Liver (tissue), 9 donors: ENCODE measurements around the gene CLIP2. TPM values are rescaled to one million over a fixed set of nuclear protein-coding genes. Genes with fewer than 3 reads are reported as not detected.

Experiments
- DNase-seq: peaks from one replicate; pipeline ENCODE4 v3.0.0-alpha.2; 2017; ENCODE audit warnings: low spot score
- H3K27ac ChIP-seq, 2 donors: one replicate each; pipeline ENCODE4 v1.7.0; 2013; ENCODE audit warnings: inconsistent platforms in 2 of 2, low read length in 2 of 2, control low read depth in 1 of 2, low read depth in 1 of 2, mild to moderate bottlenecking in 1 of 2
- H3K27me3 ChIP-seq, 4 donors: one replicate each; pipeline versions ENCODE4 v1.6.1 to v1.7.0; 2013; ENCODE audit warnings: low read length in 3 of 4, inconsistent platforms in 1 of 4, mild to moderate bottlenecking in 1 of 4, moderate library complexity in 1 of 4; ENCODE audit not compliant: control insufficient read depth in 4 of 4, insufficient read depth in 4 of 4
- H3K36me3 ChIP-seq, 4 donors: one replicate each; pipeline versions ENCODE4 v1.6.1 to v1.7.0; 2013; ENCODE audit warnings: low read length in 3 of 4, mild to moderate bottlenecking in 3 of 4, low read depth in 1 of 4, moderate library complexity in 1 of 4; ENCODE audit not compliant: control insufficient read depth in 4 of 4, insufficient read depth in 3 of 4
- H3K4me1 ChIP-seq, 4 donors: one replicate each; pipeline versions ENCODE4 v1.6.1 to v1.7.0; 2013; ENCODE audit warnings: low read length in 3 of 4, mild to moderate bottlenecking in 3 of 4, moderate library complexity in 1 of 4; ENCODE audit not compliant: control insufficient read depth in 4 of 4, insufficient read depth in 4 of 4
- H3K4me3 ChIP-seq, 3 donors: one replicate each; pipeline versions ENCODE4 v1.6.1 to v1.7.0; 2013; ENCODE audit warnings: low read length in 3 of 3, control low read depth in 1 of 3, low read depth in 1 of 3, mild to moderate bottlenecking in 1 of 3
- H3K9ac ChIP-seq, 2 donors: one replicate each; pipeline ENCODE4 v1.7.0; 2013; ENCODE audit warnings: low read length in 2 of 2, mild to moderate bottlenecking in 2 of 2, moderate library complexity in 2 of 2, control low read depth in 1 of 2, low read depth in 1 of 2
- H3K9me3 ChIP-seq, 4 donors: one replicate each; pipeline versions ENCODE4 v1.6.1 to v1.7.0; 2013; ENCODE audit warnings: low read length in 3 of 4; ENCODE audit not compliant: control insufficient read depth in 4 of 4
- EGR1 ChIP-seq, 2 donors: IDR thresholded peaks; 2 replicates each; pipeline ENCODE4 v1.6.1; 2016 to 2018; ENCODE audit warnings: antibody characterized with exemption in 2 of 2, low read depth in 2 of 2
- FOXA1 ChIP-seq: IDR thresholded peaks from 2 replicates; pipeline ENCODE4 v1.6.1; 2016; ENCODE audit warnings: antibody characterized with exemption
- FOXA2 ChIP-seq: IDR thresholded peaks from 2 replicates; pipeline ENCODE4 v1.6.1; 2016; ENCODE audit warnings: antibody characterized with exemption
- HNF4A ChIP-seq, 2 donors: conservative IDR thresholded peaks; 2 replicates each; pipeline ENCODE4 v1.6.1; 2016; ENCODE audit warnings: antibody characterized with exemption in 2 of 2, mild to moderate bottlenecking in 2 of 2
- HNF4G ChIP-seq: IDR thresholded peaks from 2 replicates; pipeline ENCODE4 v1.6.1; 2016; ENCODE audit warnings: antibody characterized with exemption
- JUND ChIP-seq, 2 donors: IDR thresholded peaks; 2 replicates each; pipeline ENCODE4 v1.6.1; 2016; ENCODE audit warnings: antibody characterized with exemption in 2 of 2
- NR2F2 ChIP-seq: IDR thresholded peaks from 2 replicates; pipeline ENCODE4 v1.6.1; 2016; ENCODE audit warnings: antibody characterized with exemption
- RAD21 ChIP-seq, 2 donors: IDR thresholded peaks; 2 replicates each; pipeline ENCODE4 v1.6.1; 2016; ENCODE audit warnings: antibody characterized with exemption in 2 of 2, mild to moderate bottlenecking in 2 of 2
- RXRA ChIP-seq, 2 donors: IDR thresholded peaks; 2 replicates each; pipeline ENCODE4 v1.6.1; 2017 to 2018; ENCODE audit warnings: antibody characterized with exemption in 2 of 2, mild to moderate bottlenecking in 1 of 2
- TAF1 ChIP-seq: conservative IDR thresholded peaks from 2 replicates; pipeline ENCODE4 v1.6.1; 2016; ENCODE audit warnings: antibody characterized with exemption, mild to moderate bottlenecking
- YY1 ChIP-seq: IDR thresholded peaks from 2 replicates; pipeline ENCODE4 v1.6.1; 2016; ENCODE audit warnings: antibody characterized with exemption, mild to moderate bottlenecking
- WGBS: extraction: QIAGEN DNeasy Blood & Tissue Kit; methylation state at CpG from one replicate; pipeline ENCODE4 v1.1.7; 2013; 5-methylcytosine and 5-hydroxymethylcytosine counted together
- polyA plus RNA-seq, 2 donors: library from polyadenylated mRNA; stranded (reverse) in 1 of 2; unstranded in 1 of 2; fragments of 200-250 nt in 1 of 2; fragments of >200 nt in 1 of 2; fragmentation: Nextera tagmentation in 1 of 2; extraction: Ambion mirVana in 1 of 2; gene quantifications; one replicate each; pipeline versions ENCODE4 v1.2.1 to v1.2.3, GENCODE V29; 2013 to 2015
- total RNA-seq, 2 donors: library from RNA; depleted of rRNA; stranded (reverse); fragments of >200 nt; gene quantifications; one replicate each; pipeline ENCODE4 v1.2.3, GENCODE V29; 2014
- TF ChIP-seq, protein P1 (sequence below): IDR thresholded peaks from 2 replicates; pipeline ENCODE4 v1.6.1; 2016; ENCODE audit warnings: antibody characterized with exemption, mild to moderate bottlenecking
- TF ChIP-seq, protein P2 (sequence below): fragments of 150-350 bp; IDR thresholded peaks from 2 replicates; pipeline ENCODE4 v1.5.1; 2017; ENCODE audit warnings: improper control_type of control experiment, low read depth, low read length; ENCODE audit not compliant: missing input control
- TF ChIP-seq, protein P3 (sequence below): IDR thresholded peaks from 2 replicates; pipeline ENCODE4 v1.6.1; 2016; ENCODE audit warnings: antibody characterized with exemption
- TF ChIP-seq, protein P4 (sequence below): IDR thresholded peaks from 2 replicates; pipeline ENCODE4 v1.6.1; 2016; ENCODE audit warnings: antibody characterized with exemption
- TF ChIP-seq, protein P5 (sequence below): IDR thresholded peaks from 2 replicates; pipeline ENCODE4 v1.6.1; 2016; ENCODE audit warnings: antibody characterized with exemption
- donor health status: healthy.
- donor health status: healthy.
- donor health status: healthy.
- donor health status: healthy.
- donor health status: healthy.

Gene CLIP2
- total and polyA plus RNA-seq, 4 donors = 1.4 to 6.3 (median 2.5) TPM

DNA sequence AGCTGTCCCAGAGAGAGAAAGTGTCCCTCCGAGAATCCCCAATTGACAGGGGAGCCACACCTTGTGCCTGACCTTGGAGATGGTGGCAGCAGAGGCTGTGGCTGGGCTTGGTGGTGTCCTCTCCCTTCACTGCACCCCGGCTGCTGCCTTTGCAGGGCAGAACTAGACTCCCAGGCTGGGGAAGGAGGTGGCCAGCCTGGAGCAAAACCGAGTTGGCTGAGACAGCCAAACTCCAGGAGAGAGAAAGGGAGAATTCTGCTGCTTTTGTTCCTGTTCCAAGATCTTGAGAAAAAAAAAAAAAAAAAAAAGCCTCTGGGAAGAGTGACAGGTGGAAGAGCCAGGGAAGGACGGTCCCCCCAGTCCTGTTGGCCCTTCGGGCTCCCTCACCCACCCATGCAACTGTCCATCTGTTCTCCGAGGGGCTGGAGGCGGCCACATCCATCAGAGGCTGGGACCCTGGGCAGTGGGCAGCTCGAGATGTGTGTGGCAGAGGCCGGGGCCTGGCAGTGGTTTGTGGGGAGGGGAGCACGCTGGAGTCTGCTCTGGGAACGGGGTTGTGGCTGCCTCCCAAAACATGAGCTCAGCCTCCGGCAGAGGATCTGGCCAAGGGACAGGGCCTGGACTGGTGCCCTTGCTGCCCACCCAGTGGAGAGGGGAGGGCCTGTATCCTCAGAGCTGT, 35.5 kb downstream of the CLIP2 start:
- TF ChIP-seq RXRA (IDR thresholded peaks at IDR 0.05) (no peak), FOXA2 (no peak), HNF4G (no peak)
- TF ChIP-seq, protein P1, sequence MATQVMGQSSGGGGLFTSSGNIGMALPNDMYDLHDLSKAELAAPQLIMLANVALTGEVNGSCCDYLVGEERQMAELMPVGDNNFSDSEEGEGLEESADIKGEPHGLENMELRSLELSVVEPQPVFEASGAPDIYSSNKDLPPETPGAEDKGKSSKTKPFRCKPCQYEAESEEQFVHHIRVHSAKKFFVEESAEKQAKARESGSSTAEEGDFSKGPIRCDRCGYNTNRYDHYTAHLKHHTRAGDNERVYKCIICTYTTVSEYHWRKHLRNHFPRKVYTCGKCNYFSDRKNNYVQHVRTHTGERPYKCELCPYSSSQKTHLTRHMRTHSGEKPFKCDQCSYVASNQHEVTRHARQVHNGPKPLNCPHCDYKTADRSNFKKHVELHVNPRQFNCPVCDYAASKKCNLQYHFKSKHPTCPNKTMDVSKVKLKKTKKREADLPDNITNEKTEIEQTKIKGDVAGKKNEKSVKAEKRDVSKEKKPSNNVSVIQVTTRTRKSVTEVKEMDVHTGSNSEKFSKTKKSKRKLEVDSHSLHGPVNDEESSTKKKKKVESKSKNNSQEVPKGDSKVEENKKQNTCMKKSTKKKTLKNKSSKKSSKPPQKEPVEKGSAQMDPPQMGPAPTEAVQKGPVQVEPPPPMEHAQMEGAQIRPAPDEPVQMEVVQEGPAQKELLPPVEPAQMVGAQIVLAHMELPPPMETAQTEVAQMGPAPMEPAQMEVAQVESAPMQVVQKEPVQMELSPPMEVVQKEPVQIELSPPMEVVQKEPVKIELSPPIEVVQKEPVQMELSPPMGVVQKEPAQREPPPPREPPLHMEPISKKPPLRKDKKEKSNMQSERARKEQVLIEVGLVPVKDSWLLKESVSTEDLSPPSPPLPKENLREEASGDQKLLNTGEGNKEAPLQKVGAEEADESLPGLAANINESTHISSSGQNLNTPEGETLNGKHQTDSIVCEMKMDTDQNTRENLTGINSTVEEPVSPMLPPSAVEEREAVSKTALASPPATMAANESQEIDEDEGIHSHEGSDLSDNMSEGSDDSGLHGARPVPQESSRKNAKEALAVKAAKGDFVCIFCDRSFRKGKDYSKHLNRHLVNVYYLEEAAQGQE = no peak
- no peaks in the 10 kb centered on the region for H3K27me3 ChIP-seq
- DNase-seq = no peak
- H3K27ac ChIP-seq = no peak overlapping the region
- H3K4me3 ChIP-seq = no peak overlapping the region
- H3K4me1 ChIP-seq = no peaks in the 10 kb centered on the region
- H3K9me3 ChIP-seq = no peaks in the 10 kb centered on the region
- no peak overlapping the region for H3K9ac ChIP-seq
- H3K36me3 ChIP-seq = no peaks in the 10 kb centered on the region
- 79% methylated on average over 12 of the region's 12 CpGs for WGBS

DNA sequence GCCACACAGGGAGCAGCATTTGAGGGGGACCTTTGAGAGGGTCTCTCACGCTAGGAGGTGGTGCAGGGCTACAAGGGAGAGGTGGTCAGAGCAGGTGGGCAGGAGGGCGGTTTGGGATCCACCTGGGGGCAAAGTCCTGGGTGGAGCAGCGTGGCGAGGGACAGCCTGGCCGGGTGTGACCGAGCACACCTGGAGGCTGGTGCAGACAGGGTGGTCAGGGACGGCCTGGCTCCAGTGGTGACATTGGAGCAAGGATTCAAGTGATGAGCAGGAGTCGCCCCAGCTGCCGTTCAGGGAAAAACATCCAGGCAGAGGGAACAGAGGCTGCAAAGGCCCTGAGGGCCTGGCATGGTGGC, 36.0 kb downstream of the CLIP2 start:
- H3K9ac ChIP-seq = no peak overlapping the region
- H3K27me3 ChIP-seq = no peaks in the 10 kb centered on the region
- H3K9me3 ChIP-seq = no peaks in the 10 kb centered on the region
- H3K4me1 ChIP-seq = no peaks in the 10 kb centered on the region
- no peak for DNase-seq
- TF ChIP-seq FOXA2 (no peak), TAF1 (no peak), RAD21 (IDR thresholded peaks at IDR 0.05) (no peak)
- TF ChIP-seq, protein P2, sequence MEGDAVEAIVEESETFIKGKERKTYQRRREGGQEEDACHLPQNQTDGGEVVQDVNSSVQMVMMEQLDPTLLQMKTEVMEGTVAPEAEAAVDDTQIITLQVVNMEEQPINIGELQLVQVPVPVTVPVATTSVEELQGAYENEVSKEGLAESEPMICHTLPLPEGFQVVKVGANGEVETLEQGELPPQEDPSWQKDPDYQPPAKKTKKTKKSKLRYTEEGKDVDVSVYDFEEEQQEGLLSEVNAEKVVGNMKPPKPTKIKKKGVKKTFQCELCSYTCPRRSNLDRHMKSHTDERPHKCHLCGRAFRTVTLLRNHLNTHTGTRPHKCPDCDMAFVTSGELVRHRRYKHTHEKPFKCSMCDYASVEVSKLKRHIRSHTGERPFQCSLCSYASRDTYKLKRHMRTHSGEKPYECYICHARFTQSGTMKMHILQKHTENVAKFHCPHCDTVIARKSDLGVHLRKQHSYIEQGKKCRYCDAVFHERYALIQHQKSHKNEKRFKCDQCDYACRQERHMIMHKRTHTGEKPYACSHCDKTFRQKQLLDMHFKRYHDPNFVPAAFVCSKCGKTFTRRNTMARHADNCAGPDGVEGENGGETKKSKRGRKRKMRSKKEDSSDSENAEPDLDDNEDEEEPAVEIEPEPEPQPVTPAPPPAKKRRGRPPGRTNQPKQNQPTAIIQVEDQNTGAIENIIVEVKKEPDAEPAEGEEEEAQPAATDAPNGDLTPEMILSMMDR = no peak
- TF ChIP-seq, protein P3, sequence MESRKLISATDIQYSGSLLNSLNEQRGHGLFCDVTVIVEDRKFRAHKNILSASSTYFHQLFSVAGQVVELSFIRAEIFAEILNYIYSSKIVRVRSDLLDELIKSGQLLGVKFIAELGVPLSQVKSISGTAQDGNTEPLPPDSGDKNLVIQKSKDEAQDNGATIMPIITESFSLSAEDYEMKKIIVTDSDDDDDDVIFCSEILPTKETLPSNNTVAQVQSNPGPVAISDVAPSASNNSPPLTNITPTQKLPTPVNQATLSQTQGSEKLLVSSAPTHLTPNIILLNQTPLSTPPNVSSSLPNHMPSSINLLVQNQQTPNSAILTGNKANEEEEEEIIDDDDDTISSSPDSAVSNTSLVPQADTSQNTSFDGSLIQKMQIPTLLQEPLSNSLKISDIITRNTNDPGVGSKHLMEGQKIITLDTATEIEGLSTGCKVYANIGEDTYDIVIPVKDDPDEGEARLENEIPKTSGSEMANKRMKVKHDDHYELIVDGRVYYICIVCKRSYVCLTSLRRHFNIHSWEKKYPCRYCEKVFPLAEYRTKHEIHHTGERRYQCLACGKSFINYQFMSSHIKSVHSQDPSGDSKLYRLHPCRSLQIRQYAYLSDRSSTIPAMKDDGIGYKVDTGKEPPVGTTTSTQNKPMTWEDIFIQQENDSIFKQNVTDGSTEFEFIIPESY = no peak
- TF ChIP-seq, protein P4, sequence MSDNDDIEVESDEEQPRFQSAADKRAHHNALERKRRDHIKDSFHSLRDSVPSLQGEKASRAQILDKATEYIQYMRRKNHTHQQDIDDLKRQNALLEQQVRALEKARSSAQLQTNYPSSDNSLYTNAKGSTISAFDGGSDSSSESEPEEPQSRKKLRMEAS = no peak
- no peak overlapping the region for H3K27ac ChIP-seq
- 78% methylated on average over 9 of the region's 9 CpGs for WGBS
- H3K4me3 ChIP-seq = no peak overlapping the region
- no peaks in the 10 kb centered on the region for H3K36me3 ChIP-seq

DNA sequence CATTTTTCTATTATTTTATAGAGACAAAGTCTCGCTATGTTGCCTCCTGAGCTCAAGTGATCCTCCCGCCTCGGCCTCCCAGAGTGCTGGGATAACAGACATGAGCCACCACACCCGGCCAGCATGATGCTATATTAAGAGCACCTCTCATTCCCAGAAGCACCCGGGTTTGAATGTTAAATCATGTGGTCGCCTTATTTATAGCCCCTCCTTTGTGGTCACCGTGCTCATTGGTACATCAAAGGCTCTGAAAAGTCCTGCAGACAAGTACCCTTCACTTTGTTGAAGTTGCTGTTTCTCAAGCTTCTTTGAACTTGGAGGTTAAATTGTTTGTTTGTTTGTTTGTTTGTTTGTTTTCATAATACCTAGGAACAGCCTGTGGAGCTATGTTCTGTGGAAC, 40.0 kb downstream of the CLIP2 start:
- Histone ChIP-seq H3K4me3 (no peak overlapping the region), H3K9ac (no peak overlapping the region), H3K27ac (no peak overlapping the region), H3K4me1 (no peaks in the 10 kb centered on the region), H3K9me3 (no peaks in the 10 kb centered on the region), H3K36me3 (no peaks in the 10 kb centered on the region), H3K27me3 (no peaks in the 10 kb centered on the region)
- WGBS = 89% methylated on average over 7 of the region's 7 CpGs
- DNase-seq = no peak
- TF ChIP-seq FOXA2 (no peak), JUND (IDR thresholded peaks at IDR 0.05) (no peak), NR2F2 (no peak), EGR1 (IDR thresholded peaks at IDR 0.05; ENCODE audit: low read depth in 2 of 2) (no peak), RXRA (IDR thresholded peaks at IDR 0.05) (no peak), FOXA1 (no peak), TAF1 (no peak), HNF4A (conservative IDR thresholded peaks at IDR 0.05) (no peak), RAD21 (IDR thresholded peaks at IDR 0.05) (no peak), YY1 (no peak), HNF4G (no peak)
- TF ChIP-seq, protein P1 = no peak
- TF ChIP-seq, protein P5, sequence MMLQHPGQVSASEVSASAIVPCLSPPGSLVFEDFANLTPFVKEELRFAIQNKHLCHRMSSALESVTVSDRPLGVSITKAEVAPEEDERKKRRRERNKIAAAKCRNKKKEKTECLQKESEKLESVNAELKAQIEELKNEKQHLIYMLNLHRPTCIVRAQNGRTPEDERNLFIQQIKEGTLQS = no peak
